A673 (cell line): ENCODE measurements around the gene SLC39A9.

ENCODE experiments used
- CTCF ChIP-seq: fragments of 300-800, 200-600 bp; sonication (generic); conservative IDR thresholded peaks from 2 replicates; pipeline ENCODE4 v1.5.1; 2017; ENCODE audit warnings: low read depth, mild to moderate bottlenecking, antibody characterized with exemption, low read length, moderate library complexity, mixed read lengths
- EZH2 ChIP-seq: fragments of 200-600 bp; sonication (generic); IDR thresholded peaks from 2 replicates; pipeline ENCODE4 v1.6.1; 2017; ENCODE audit warnings: borderline replicate concordance, low read depth, mild to moderate bottlenecking, mixed read lengths, antibody characterized with exemption, low read length; ENCODE audit not compliant: poor library complexity, severe bottlenecking

- TF ChIP-seq CTCF (no peak), EZH2 (no peak)
Measured at GRCh38 chr14:69443296-69443805, 44.9 kb downstream of the SLC39A9 start.
